ENCODE measurements around the gene KDM4C.

DNA sequence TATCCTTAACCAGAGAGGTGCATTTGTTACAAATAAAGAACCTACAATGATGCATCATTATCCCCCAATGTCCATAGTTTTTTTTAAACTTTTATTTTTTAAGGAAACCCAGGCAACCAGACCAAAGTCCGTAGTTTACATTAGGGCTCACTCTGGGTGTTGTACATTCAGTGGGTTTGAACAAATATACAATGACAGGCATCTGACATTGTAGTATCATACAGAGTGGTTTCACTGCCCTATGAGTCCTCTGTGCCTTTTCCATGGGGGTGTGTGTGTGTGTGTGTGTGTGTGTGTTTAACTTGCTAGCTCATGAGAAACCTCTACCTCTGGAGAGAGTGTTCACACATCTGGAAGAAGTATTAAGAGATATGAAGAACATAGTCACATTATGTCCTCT is 141.5 kb downstream of the KDM4C start:
- TF ChIP-seq CTCF (IDR thresholded peaks at IDR 0.05) = no peak
- TF ChIP-seq POLR2A (IDR thresholded peaks at IDR 0.05) = no peak
